ENCODE results near the gene GATA6.
"Not testable (repeated sequence)": the region's sequence is repeated elsewhere in the genome, so short reads cannot be mapped to it uniquely, and the experiment has no call there.

Gene GATA6

DNA sequence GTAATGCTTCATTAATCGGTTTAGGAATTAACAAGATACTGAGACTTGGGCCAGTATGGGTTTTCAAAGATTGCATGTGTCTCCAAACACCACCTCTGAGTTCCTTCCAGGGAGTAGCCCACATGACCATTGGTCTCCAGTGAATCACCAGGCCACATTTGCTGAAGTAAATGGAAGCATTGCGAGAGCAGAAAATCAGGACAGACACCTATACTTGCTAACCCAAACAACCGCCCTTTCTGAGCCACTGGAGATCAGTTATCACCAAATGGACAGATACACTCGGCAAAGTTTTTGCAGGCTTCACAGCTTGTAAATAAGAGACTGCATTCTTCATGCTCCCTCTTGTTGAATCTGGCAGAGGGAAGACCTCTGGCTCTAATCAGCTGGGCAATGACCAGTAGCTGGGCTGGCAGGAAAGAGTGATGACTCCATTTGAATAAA is 40.9 kb downstream of the GATA6 start:
- no peak for DNase-seq

DNA sequence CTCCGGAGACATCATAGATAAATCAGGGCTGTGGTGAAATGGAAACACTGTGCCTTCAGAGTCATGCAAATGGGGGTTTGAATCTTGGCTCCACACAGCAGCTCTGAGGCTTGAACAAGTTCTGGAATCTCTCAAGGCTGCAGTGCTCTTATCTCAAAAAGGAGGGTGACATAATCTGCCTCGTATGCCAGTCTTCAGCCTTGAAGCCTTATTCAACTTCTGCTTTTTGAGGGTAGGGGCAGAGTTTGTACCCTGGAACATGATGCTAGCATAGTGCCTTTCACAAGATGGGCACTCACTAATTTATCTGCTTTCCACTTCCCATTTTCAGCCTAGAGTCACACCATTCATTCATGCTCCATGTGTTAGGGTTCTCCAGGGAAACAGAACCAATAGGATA is 42.3 kb downstream of the GATA6 start:
- no peak for DNase-seq

DNA sequence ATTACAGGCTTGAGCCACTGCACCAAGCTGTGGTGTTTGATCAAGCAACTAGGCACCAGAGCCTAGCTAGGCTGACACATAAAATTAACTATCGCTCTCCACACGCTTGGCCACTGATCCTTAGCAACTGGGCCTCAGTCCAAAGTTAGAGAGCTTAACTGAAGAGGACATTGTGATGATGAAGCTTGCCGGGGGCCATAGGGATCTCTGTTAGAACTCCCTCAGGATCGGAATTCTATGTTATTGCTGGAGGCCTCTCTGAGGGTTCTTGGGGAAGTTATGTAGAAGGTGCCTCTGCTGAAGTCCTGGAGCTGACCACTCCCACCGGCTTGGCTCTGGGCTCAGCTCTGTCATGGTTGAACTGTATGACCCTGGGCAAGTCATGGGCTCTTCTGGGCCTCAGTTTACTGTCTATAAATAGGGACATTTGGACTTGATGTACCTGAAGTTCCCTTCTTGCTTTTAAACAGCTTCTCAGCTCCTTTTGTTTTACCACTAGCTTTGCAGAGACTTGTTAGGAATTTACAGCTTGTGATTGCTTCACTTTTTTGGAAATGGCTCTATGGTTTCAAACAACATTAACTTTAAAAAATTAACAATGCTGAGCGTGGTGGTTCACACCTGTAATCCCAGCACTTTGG is 44.1 kb downstream of the GATA6 start:
- DNase-seq: no peak

DNA sequence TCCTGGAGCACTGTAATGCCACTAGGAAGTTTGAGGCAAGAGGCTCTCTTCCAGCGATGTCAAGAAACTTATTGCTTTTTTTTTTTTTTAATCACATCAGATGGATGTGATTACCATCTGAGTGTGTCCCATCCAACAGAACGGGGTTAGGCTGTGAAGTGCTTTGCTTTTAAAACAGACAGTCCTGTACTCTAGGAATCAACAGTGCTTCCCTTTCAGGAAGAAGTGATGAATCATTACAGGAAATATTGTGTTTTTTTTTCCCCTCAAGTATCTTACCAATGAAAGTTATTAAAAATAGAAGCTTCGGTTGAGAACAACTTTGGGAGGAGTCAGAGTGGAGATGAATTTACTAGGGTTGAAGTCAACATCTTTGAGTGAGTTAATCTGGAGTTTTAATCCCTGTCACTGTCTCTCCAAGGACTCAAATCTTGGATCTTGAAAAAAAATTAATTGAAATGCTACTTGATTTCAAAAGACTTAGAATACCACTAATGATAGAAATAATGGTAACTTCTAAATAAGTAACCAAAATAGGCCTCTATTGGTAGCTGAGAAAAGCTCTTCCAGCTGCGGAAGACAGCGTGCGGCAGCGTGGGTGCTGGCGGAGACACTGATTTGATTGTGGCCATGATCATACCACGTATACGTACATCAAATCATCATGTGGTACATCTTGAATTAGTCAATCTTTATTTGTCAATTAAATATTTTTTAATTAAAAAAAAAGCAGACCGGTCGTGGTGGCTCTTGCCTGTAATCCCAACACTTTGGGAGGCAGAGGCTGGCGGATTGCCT is 45.5 kb downstream of the GATA6 start:
- no peak for DNase-seq

DNA sequence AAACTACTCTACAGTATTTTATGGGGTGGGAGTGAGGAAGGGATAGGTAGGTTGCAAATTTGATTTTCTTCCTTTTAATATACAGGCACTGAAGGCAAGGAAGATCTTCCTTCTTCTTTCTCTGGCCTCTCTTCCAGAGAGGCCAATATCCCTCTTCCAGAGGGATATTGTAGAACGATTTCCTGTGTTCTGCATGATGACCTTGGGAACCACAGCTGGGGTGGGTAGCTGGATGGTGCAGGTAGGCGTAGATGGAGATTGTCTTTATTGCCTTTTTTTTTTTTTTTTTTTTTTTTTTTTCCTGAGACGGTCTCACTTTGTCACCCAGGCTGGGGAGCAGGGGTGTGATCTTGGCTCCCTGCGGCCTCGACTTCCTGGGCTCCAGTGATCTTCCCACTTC is 49.4 kb downstream of the GATA6 start:
- no peak for DNase-seq

DNA sequence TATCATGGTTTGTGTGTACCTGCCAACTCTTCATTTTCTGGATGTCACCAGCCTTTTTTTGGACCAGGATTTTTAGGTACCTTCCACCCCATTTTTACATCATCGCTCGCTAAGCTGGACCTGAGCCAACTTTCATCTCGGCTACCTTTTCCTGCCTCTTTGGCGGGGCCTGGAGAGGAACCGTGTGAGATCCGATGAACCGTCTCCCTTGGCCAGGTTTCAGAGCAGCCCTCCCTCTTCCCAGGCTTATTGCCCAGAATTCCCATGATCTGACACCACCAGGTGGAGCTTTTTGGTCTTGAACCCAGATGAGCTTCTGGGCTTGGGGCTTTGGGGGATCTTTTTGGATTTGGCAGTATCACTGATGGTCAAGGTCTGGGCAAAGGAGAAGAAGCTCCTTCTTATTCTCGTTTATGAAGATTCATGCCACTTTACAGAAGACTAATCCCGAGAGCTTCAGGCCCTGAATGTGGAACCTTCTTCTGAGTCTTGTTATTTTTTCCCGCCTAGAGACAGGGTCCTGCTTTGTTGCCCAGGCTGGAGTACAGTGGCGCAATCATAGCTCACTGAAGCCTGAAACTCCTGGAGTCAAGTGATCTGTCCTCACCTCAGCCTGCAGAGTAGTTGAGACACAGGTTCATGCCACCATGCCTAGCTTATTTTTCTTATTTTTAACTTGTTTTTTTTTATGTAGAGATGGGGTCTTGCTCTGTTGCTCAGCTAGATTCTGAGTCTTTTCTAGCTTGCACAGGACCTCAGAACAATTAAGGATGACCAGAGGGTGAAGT is 50.4 kb downstream of the GATA6 start:
- DNase-seq: no peak

DNA sequence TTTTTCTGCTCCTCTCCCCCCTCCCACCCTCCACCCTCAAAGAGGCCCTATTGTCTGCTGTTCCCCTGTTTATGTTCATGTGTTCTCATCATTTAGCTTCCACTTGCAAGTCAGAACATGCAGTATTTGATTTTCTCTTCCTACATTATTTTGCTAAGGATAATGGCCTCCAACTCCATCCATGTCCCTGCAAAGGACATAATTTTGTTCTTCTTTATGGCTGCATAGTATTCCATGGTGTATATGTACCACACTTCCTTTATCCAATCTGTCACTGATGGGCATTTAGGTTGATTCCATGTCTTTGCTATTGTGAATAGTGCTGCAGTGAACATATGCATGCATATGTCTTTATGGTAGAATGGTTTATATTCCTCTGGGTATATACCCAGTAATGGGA is 51.2 kb downstream of the GATA6 start:
- DNase-seq: not testable (repeated sequence)

DNA sequence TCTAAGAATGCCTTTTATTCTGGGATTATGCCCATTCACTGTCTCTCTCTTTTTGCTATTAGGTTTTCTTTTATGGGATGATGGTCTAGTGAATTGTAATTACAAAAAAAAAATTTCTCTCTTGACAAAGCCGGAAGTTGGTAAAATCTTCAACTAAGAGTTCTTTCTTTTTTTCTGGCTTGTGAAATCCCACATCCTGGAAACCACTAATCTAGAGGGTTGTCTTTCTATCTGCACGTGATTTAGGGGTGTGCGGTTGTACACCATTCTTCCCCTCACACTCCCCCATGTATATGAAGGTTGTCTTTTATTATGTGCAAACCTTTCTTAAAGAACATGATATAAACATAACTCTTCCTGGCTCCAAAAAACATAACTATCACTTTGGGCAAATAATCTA is 52.0 kb downstream of the GATA6 start:
- no peak for DNase-seq

DNA sequence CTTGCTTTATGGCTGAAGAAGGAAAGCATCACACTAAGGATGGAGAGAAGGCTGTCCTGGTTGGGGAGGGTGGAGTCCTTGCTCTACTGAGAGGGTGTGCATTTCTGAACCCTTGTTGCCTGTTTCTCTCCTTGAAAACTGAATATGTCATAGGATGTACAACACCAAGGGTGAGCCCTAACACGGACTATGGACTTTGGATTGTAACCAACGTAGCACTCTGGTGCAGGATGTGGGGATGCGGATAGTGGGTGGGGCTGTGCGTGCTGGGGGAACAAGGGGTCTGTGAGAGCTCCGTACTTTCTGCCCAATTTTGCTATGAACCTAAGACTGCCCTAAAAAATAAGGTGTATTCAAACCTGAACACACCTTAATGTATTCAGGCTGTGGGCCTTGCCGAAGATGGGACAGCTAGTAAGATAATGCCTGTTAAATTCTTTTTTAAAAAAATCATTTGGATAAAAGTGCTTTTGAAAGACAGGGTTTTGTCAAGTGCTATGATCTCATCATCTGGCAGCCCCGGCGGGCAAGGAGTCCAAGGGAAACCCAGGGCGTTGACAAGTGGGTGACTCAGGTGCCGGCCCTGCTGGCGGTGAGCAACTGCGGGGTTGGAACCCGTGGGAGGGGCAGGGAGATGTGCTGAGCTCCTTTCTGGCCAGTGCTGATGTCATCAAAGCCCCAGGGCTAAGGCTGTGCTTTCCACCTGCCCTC is 54.0 kb downstream of the GATA6 start:
- no peak for DNase-seq

DNA sequence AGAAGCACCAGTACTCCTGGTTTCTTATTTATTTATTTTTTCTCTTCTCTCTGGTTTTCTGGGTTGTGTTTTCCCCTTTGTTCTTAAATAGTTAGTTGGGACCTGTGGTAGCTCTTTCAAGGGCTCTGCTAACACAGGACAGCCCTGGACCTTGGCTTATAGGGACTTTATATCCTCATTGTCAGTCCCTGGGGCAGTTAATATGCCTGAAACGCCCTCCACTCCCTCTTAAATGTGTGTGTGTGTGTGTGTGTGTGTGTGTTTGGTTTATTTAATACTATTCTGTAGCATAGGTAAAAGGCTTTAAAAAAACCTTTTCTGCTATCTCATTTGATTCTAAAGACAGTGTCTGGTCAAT is 54.6 kb downstream of the GATA6 start:
- no peak for DNase-seq

DNA sequence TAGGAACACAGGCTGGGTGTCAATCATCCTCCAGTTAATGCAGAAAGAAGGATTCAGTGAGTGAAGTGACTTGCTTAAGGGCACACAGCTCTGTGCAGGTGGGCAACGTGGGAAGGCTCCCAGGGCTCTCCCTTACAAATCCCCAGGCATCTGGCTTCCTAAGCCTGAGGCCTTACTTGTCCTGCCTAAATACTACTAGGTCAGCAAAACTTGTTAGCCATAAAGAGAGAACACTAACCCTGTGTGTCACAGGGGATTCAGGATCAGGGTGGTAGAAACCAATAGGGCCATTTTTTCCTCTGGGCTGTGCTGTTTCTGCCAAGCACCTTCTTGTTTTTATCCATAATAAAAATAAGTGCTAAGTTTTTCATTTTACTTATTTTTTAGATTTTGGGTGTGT is 55.0 kb downstream of the GATA6 start:
- DNase-seq: no peak

DNA sequence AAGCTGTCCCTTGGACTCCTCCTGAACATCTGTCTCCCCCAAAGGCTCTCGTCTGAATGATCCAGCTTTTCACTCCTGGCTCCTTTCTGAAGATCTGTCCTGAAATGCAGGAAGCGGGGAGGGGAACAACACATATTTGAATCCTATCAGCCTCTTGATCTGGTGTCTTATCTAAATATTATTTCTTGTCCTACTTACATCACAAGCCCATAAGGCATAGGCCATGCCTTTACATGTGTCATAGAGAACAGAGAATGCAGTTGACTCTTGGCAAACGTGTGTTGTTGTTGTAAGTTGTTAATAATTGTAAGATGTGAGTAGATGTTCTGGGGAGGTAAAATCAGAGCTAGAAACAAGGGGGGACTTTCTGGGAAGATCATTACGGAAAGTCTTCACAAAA is 57.4 kb downstream of the GATA6 start:
- no peak for DNase-seq

DNA sequence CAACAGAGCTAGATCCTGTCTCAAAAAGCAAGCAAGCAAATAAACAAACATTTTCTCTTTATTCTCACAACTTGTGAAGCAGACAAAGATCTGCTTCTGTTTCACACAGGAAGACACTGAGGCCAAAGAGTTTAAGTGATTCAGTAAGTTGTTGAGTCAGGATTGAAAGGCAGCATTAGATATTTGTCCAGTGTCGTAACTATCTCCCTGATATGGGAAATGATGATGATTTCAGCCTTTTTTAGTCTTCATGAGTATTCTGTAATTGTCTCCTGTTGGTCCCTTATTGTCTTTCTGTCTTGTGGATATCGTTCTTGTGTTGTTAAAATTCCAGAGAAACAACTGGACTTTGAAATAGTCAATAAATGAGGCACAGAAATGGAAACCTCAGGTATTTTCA is 59.6 kb downstream of the GATA6 start:
- DNase-seq: no peak

DNA sequence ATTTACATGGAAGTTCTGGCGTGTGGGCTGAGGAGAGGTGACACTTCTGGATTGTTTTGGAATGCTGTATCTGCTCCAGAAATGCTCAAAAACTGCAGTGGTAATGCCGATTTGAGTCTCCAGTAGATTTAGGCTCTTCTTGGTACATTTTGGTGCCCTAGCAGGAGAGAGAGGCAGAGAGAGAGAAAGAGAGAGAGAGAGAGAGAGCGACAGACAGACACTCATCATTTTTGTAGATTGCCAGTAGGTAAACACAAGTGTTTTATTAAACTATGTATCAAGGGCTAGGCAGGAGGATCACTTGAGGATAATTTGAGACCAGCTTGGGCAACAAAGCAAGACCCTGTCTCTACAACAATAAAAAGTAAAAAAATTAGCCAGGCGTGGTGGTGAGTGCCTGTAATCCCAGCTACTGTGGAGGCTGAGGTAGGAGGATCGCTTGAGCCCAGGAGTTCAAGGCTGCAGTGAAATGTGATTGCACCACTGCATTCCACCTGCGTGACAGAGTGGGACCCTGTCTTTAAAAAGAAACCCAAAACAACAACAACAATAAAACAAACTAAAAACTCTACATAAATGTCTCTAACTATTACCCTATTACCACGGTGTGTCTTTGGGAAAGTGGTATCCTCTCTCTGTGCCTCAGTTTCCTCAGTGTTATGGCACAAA is 60.2 kb downstream of the GATA6 start:
- DNase-seq: no peak

DNA sequence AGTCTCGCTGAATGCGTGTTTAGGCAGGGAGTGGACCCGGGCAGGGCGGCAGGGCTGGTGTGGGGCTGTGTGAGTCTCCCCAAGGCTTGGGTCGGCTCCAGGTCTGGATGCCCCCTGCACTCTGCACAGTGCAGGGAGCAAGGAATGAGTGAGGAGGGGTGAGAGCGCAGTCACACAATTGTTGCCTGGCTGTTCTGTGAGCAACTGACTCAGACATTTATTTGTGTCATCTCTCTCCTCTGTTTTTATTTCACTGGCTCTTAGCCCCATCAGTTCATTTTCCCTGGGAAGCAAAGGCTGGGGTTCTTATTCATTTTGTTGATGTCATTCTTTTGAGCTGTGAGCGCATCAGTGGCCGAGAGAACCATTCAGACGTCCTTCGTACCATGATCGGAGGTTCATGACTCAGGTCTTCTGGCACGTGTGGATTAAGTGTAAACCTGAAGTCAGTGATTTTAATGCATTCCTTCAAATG is 61.1 kb downstream of the GATA6 start:
- DNase-seq: no peak

DNA sequence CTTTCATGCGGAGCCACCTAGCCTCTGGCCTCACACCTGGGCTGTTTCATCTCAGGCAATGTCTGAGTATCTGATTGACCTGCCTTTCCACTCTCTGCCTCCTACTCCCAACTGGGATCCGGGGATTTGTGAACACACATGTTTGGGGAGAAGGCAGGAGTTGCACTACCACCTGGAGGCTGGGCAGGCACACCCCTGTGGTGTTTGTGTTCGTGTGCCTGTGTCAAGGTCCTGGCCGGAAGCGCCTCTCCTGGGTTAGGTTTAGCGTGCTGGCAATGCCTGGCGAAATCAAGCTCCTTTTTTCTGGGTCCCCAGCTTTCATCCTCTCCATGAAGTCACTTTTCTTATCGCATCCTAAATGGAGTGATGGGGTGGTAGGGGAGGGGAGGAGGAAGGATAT is 63.9 kb downstream of the GATA6 start:
- no peak for DNase-seq

DNA sequence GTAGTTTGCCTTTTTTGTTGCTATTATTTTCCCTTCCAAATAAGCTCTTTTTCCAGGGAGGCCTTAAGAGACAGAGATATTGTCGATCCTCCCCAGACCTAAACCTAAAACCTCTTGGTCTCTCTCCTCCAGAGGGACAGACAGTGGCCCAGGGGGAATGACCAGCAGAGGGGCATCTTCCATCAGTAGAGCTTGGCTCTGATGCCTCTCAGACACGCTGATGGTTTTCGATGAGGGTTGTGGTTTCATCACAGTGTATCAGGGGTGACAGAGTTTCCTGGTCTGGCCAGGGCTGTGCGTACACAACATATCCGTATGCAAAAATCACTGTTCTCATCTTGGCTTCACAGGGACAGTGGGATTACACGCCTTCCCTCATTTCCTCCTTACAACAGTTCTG is 68.6 kb downstream of the GATA6 start:
- no peak for DNase-seq

DNA sequence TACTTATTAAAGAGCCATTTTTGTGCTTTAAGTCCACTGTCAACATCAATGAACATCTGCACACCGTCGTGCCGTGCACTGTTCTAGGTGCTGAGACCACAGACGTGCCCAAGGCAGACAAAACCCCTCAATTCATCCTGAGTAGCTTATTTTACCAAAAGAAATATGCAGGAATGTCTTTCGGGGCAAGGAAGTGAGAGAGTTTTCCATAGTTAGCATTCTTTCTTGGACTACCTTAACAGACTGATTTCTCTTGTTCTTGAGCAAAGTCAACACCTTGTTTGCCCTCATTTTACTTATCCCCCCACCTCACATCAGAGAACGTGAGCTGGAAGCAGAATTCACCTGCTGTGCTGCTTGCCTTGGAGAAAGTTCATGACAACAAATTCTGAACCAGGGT is 69.3 kb downstream of the GATA6 start:
- DNase-seq: no peak

DNA sequence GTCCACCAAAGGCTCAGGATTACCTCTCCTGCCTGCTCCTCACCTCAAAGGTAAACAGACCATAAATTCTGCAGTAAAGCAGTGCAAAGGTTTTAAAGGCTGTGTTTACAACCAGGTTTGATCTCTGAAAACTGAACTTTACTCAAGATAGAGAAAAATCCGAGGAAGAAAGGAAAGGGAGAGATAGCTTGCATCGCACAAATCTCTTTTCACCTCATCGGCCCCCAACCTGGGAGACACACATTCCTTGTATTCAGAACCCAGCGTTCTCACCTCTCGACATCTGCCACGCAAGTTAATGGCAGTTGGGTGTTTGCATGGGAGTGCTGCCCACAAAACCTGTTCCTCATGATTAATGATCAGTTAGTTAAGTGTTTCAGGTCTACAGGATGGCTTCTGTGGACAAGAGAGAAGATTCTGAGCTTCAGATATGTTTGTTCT is 72.6 kb downstream of the GATA6 start:
- DNase-seq: no peak

DNA sequence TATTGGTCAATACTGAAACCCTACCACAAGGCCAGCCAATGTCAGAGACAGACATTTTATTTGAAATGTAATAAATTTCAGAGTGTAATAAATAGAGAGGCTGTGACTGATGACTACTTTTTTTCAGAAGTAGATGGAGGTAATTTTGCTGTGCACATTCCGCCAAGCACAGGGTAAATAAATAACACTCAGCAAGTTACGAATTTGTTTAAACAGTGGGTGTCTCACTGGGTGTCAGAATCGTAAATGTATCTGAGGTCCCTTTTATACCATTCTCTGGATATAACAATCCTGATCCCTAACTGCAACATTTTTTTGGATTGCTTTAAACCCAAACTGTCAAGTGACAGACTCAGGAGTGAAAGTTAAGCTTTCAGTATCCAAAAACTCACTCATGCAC is 74.1 kb downstream of the GATA6 start:
- DNase-seq: no peak

DNA sequence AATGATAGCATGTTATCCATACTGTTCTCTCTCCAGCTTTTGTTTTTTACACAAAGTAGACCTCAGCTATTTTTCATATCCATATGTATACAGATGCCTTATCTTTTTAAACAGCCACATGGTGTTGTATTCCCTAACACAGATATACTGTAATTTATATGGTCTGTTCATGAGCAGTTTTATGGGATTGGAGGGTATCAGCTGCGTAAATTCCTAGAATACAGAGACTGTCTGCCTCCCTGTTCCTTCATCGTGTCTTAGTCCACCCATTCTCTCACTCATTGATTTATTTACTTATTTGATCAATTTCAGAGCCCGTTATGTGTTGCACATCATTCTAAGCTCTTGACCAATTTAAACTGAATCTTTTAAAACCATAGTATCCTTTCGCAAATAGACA is 80.6 kb downstream of the GATA6 start:
- DNase-seq: no peak

DNA sequence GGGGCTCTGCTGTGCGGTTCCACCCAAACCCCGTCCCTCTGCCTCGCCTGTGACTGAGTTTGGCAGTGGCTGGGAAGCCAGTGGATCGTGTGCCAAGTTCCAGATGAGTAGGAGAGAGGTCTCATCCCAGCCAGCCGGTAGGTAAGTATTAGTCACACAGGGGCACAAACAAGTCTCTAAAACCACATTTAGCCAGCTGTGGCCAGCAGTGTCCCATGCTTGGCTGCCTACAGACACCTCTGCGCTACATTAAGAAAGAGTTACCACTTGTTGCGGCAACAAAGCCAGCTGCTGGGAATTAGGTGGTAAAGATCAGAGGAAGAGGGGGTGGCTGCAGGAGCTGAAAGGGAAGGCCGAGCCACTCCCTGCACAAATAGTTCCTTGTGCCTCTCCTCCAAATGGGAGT is 81.2 kb downstream of the GATA6 start:
- no peak for DNase-seq
